IMR-90 (cell line): ENCODE data around the gene PPM1F. TPM values are rescaled to one million over a fixed set of nuclear protein-coding genes. Genes with fewer than 3 reads are reported as not detected.

ENCODE experiments used
- ATAC-seq: fragments of 200-7000 bp; cut with Tn5 transposase; 2 replicates; pipeline ENCODE4 v1.9.1; 2020; ENCODE audit warnings: low read depth, mild to moderate bottlenecking, moderate library complexity
- BruUV-seq: library from RNA; stranded (reverse); fragments of 400-500 nt; replicated peaks from 2 replicates; lab custom pipeline; 2021; lab: Mats Ljungman, UMichigan
- CTCF ChIA-PET: fragments of 300-600 bp; formaldehyde crosslinking; extraction: SDS; loops from one replicate; lab custom pipeline; 2021; ENCODE audit warnings: antibody characterized with exemption; lab: Yijun Ruan, JAX
- POLR2A ChIA-PET: fragments of 300-600 bp; sonication (Branson Sonifier 250); formaldehyde crosslinking; loops from one replicate; lab custom pipeline; 2022; ENCODE audit warnings: antibody characterized with exemption; ENCODE audit not compliant: unreplicated experiment; lab: Charles Lee
- DNase-seq: peaks from one replicate; pipeline ENCODE4 v3.0.0; 2013
- H2AFZ ChIP-seq: replicated peaks from 2 replicates; pipeline ENCODE3; 2013; ENCODE audit warnings: low read length, mild to moderate bottlenecking; ENCODE audit not compliant: poor library complexity
- H2AK5ac ChIP-seq: 2 replicates; pipeline ENCODE4 v1.6.1; 2013; ENCODE audit warnings: low read depth, low read length, inconsistent platforms
- H2AK9ac ChIP-seq: replicated peaks from 2 replicates; pipeline ENCODE3; 2013; ENCODE audit warnings: mild to moderate bottlenecking, low read depth, low read length, moderate library complexity; ENCODE audit not compliant: poor library complexity
- H2BK120ac ChIP-seq: 2 replicates; pipeline ENCODE4 v1.6.1; 2013; ENCODE audit warnings: low read depth, low read length, inconsistent platforms
- H2BK15ac ChIP-seq: 3 replicates; pipeline ENCODE4 v1.6.1; 2013; ENCODE audit warnings: low read depth, low read length, inconsistent platforms
- H2BK20ac ChIP-seq: 2 replicates; pipeline ENCODE4 v1.6.1; 2013; ENCODE audit warnings: low read depth, mild to moderate bottlenecking, inconsistent platforms, low read length, moderate library complexity
- H2BK5ac ChIP-seq: 2 replicates; pipeline ENCODE4 v1.6.1; 2013; ENCODE audit warnings: mild to moderate bottlenecking, low read depth, low read length, inconsistent platforms; ENCODE audit not compliant: poor library complexity, severe bottlenecking
- H3K14ac ChIP-seq: replicated peaks from 2 replicates; pipeline ENCODE4 v1.6.1; 2013; ENCODE audit warnings: low read depth, low read length, inconsistent platforms
- H3K18ac ChIP-seq: 2 replicates; pipeline ENCODE4 v1.6.1; 2013; ENCODE audit warnings: low read depth, low read length, control low read depth
- H3K23ac ChIP-seq: 2 replicates; pipeline ENCODE4 v1.6.1; 2013; ENCODE audit warnings: low read depth, low read length, inconsistent platforms
- H3K27ac ChIP-seq: 2 replicates; pipeline ENCODE4 v1.5.1; 2013; ENCODE audit warnings: mild to moderate bottlenecking, control low read depth, low read length; ENCODE audit not compliant: insufficient read depth
- H3K27me3 ChIP-seq: 2 replicates; pipeline ENCODE4 v1.6.1; 2013; ENCODE audit warnings: low read length; ENCODE audit not compliant: control insufficient read depth, insufficient read depth
- H3K36me3 ChIP-seq: 2 replicates; pipeline ENCODE4 v1.6.1; 2013; ENCODE audit warnings: low read length, mixed read lengths; ENCODE audit not compliant: control insufficient read depth, insufficient read depth
- H3K4ac ChIP-seq: 2 replicates; pipeline ENCODE4 v1.6.1; 2013; ENCODE audit warnings: low read depth, low read length, inconsistent platforms
- H3K4me1 ChIP-seq: 2 replicates; pipeline ENCODE4 v1.6.1; 2013; ENCODE audit warnings: low read length, mixed read lengths; ENCODE audit not compliant: control insufficient read depth, insufficient read depth
- H3K4me2 ChIP-seq: 2 replicates; pipeline ENCODE4 v1.6.1; 2013; ENCODE audit warnings: low read depth, mild to moderate bottlenecking, control low read depth, low read length, moderate library complexity
- H3K4me3 ChIP-seq: 2 replicates; pipeline ENCODE4 v1.5.1; 2013; ENCODE audit warnings: low read depth, mild to moderate bottlenecking, control low read depth, low read length, moderate library complexity; ENCODE audit not compliant: insufficient read depth
- H3K56ac ChIP-seq: 2 replicates; pipeline ENCODE4 v1.6.1; 2013; ENCODE audit warnings: low read length, inconsistent platforms; ENCODE audit not compliant: insufficient read depth; ENCODE audit errors: extremely low read depth
- H3K79me1 ChIP-seq, 2 experiments: 2 replicates each; pipeline ENCODE4 v1.6.1; 2013; ENCODE audit warnings: low read length in 2 of 2, inconsistent platforms in 1 of 2, low read depth in 1 of 2
- H3K9ac ChIP-seq: 2 replicates; pipeline ENCODE4 v1.6.1; 2013; ENCODE audit warnings: low read depth, low read length, control low read depth
- H3K9me1 ChIP-seq: 2 replicates; pipeline ENCODE4 v1.6.1; 2013; ENCODE audit warnings: low read length, inconsistent platforms; ENCODE audit not compliant: insufficient read depth
- H3K9me3 ChIP-seq: 2 replicates; pipeline ENCODE4 v1.6.1; 2013; ENCODE audit warnings: low read length; ENCODE audit not compliant: control insufficient read depth, insufficient read depth
- H4K20me1 ChIP-seq: 2 replicates; pipeline ENCODE4 v1.6.1; 2013; ENCODE audit warnings: low read length, inconsistent platforms; ENCODE audit not compliant: insufficient read depth
- H4K5ac ChIP-seq: 2 replicates; pipeline ENCODE4 v1.6.1; 2013; ENCODE audit warnings: mild to moderate bottlenecking, low read depth, low read length, control low read depth
- H4K8ac ChIP-seq, 2 experiments: 2 replicates each; pipeline ENCODE4 v1.6.1; 2013; ENCODE audit warnings: low read depth in 2 of 2, low read length in 2 of 2, control low read depth in 1 of 2, inconsistent platforms in 1 of 2
- H4K91ac ChIP-seq: 2 replicates; pipeline ENCODE4 v1.6.1; 2013; ENCODE audit warnings: low read depth, low read length, inconsistent platforms; ENCODE audit not compliant: insufficient read depth
- MXI1 ChIP-seq: IDR thresholded peaks from 2 replicates; pipeline ENCODE4 v1.6.1; 2012; ENCODE audit warnings: low read depth, mild to moderate bottlenecking, low read length, moderate library complexity, borderline replicate concordance
- WGBS, 2 experiments: methylation state at CpG; one replicate each; pipeline versions ENCODE4 v1.1.5 to v1.1.7; 2013; ENCODE audit warnings: missing lambda C conversion rate in 2 of 2; ENCODE audit not compliant: insufficient read length in 1 of 2; ENCODE audit errors: extremely low coverage in 2 of 2; 5-methylcytosine and 5-hydroxymethylcytosine counted together
- dilution Hi-C: fragments of 300-500 bp; cut with HindIII; formaldehyde crosslinking; loops from one replicate; pipeline ENCODE4 v1.14.3; 2018; ENCODE audit warnings: low sequenced_read_pairs; ENCODE audit not compliant: unreplicated experiment
- in situ Hi-C: fragments of 300-500 bp; cut with MboI; formaldehyde crosslinking; loops from 3 replicates; pipeline ENCODE4 v1.14.3; 2019; ENCODE audit warnings: low sequenced_read_pairs, inconsistent platforms, mixed read lengths
- intact Hi-C: fragments of 100-400 bp; cut with micrococcal nuclease; formaldehyde crosslinking; loops from 2 replicates; pipeline ENCODE4 v1.10.0; 2022
- polyA plus RNA-seq, 3 experiments: library from polyadenylated mRNA; depleted of rRNA; stranded (reverse); fragments of >200 nt; gene quantifications; 2 replicates each; pipeline ENCODE4 v1.2.3, GENCODE V29; 2012; ENCODE audit warnings: low replicate concordance in 1 of 3
- total RNA-seq: library from RNA; depleted of rRNA; stranded (reverse); fragments of >200 nt; gene quantifications from 2 replicates; pipeline ENCODE4 v1.2.3, GENCODE V29; 2012

PPM1F gene
- total and polyA plus RNA-seq, 2 of the 4 experiments (the other 2 are of a cell fraction), result 20.8 to 30.3 TPM

DNA sequence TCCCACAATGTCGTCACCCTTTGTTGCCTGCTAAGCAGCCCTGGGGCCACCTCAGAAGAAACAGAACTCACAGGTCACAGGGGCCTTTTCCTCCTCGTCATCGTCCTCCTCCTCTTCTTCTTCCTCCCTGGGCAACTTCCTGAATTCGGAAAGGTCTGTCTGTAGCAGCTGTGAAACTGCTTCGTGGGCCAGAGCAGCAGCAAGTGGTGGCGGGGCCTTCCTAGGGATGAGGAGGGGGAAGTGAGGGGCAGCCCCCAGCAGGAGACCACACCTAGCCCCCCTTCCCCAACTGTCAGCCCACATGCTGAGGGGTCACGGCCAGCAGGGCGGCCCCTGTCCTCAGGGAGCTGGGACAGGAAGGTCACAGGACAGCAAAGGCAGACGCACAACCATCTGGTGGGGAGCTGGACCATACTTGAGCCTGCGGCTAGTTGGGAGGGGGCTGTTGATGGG, 13.2 kb downstream of the PPM1F start:
- Histone ChIP-seq H2AK9ac (peak overlapping the region; percentile 86), H2AK5ac (peak overlapping the region; percentile 77), H4K8ac (no peak overlapping the region; a peak in 1 of 4 replicates), H3K56ac (no peak overlapping the region), H2BK120ac (no peak overlapping the region), H3K23ac (no peak overlapping the region), H2BK20ac (no peak overlapping the region), H3K36me3 (peaks cover 19% of the 10 kb centered on the region), H3K4me3 (no peak overlapping the region), H3K27ac (no peak overlapping the region; the same call in 1 of the 2 replicates), H3K4me1 (peaks cover 29% of the 10 kb centered on the region), H3K4ac (peak overlapping the region; percentile 38; the same call in 1 of the 2 replicates), H3K79me1 (peaks cover 21 to 75% of the 10 kb centered on the region in 2 experiments), H3K9me3 (no peaks in the 10 kb centered on the region), H4K5ac (no peak overlapping the region), H4K91ac (peak overlapping the region; percentile 7), H3K14ac (no peak overlapping the region), H3K4me2 (no peak overlapping the region), H4K20me1 (peaks cover 10% of the 10 kb centered on the region; the same call in 1 of the 2 replicates), H3K9ac (no peak overlapping the region), H2AFZ (no peak overlapping the region), H3K18ac (no peak overlapping the region), H2BK5ac (peak overlapping the region; percentile 9), H3K9me1 (peaks cover 24% of the 10 kb centered on the region), H2BK15ac (no peak overlapping the region), H3K27me3 (no peaks in the 10 kb centered on the region)
- in situ Hi-C loops, result loop anchor here (5.0 kb wide), 1 partner anchor 227 kb away; no protein-coding TSS in a partner anchor
- CTCF ChIA-PET, result interaction anchor here (1.3 to 1.8 kb wide), 2 partner anchors 9 to 226 kb away, joined by 3 to 5 read pairs; no protein-coding TSS in a partner anchor
- TF ChIP-seq MXI1, result no peak
- no peak for ATAC-seq
- POLR2A ChIA-PET, result no interaction called here
- intact Hi-C loops, result loop anchor here (5.0 kb wide), 2 partner anchors 72 to 272 kb away; partner anchors contain the start of genes MAPK1 and PPIL2
- no peak for DNase-seq
- dilution Hi-C loops, result no loop called here
- BruUV-seq, result no TSS peak
- 94% methylated on average over 2 of the region's 10 CpGs; no CpG with 5 or more reads in 1 of the 2 experiments for WGBS, 2 experiments
